ENCODE results near the gene WDR27. TPM values are rescaled to one million over a fixed set of nuclear protein-coding genes. Genes with fewer than 3 reads are reported as not detected.
"Not testable (repeated sequence)": the region's sequence is repeated elsewhere in the genome, so short reads cannot be mapped to it uniquely, and the experiment has no call there.

The WDR27 gene
- total RNA-seq, 2 donors from 2014 or later, result 33.4 to 46.9 TPM

DNA sequence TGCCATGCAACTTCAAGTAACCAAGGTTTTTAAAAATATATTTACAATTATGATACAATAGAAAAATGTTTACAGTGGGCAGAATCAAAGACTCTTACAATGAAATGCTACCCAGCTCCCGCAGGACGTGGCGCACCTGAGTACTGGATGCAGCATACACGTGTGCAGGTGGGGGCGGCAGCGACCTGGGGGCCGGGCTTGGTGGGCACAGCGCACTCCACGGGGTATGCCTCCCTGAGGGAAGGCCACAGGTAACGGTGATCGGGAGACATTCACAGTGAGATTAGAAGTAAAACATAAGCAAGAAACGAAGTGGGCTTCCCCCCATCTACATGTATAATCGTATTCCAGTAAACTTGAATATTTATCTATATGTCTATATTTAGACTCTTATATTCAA, 54.2 kb downstream of the WDR27 start:
- DNase-seq (no peak), ATAC-seq (no peak)
- intact Hi-C loops (cut with DNase I, micrococcal nuclease), result no loop called here

- DNase-seq (no peak), ATAC-seq (no peak)
- intact Hi-C loops (cut with DNase I, micrococcal nuclease), result no loop called here
Observed at GRCh38 chr6:169646906-169647567, 54.8 kb downstream of the WDR27 start.

- intact Hi-C loops (cut with DNase I, micrococcal nuclease); DNase-seq; ATAC-seq: not testable (repeated sequence)
Observed at GRCh38 chr6:169645459-169645858, 56.4 kb downstream of the WDR27 start.

DNA sequence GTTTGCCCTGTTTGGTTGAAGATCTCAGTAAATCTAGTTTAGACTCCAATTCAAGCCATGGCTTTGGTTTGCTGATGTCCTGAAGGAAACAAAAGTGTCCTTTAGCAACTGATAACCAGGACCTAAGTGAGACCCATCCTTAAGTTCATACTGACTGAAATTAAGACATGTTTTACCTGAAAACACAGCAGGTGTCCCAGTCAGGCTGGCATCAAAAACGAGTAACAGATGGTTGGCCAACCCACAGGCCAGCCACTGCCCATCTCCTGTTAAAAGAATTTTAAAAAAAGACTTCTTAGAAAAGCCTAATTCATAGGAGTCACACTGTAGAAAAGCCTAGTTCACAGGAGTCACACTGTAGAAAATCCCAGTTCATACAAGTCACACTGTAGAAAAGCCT, 58.3 kb downstream of the WDR27 start:
- ATAC-seq (no peak), DNase-seq (no peak)
- intact Hi-C loops (cut with DNase I, micrococcal nuclease), result no loop called here

- DNase-seq (no peak), ATAC-seq (no peak)
- intact Hi-C loops (cut with DNase I, micrococcal nuclease), result no loop called here
Observed at GRCh38 chr6:169642455-169642854, 59.4 kb downstream of the WDR27 start.

GRCh38 chr6:169641461-169642085, 60.3 kb downstream of the WDR27 start:
- no peak for ATAC-seq
- intact Hi-C loops (cut with DNase I, micrococcal nuclease), result no loop called here
- no peak for DNase-seq

GRCh38 chr6:169640983-169641382, 60.8 kb downstream of the WDR27 start:
- intact Hi-C loops (cut with DNase I, micrococcal nuclease), result no loop called here
- no peak for DNase-seq
- no peak for ATAC-seq

GRCh38 chr6:169640351-169640852, 61.4 kb downstream of the WDR27 start:
- no peak for DNase-seq
- no peak for ATAC-seq
- intact Hi-C loops (cut with DNase I, micrococcal nuclease), result no loop called here

GRCh38 chr6:169639653-169640278, 62.1 kb downstream of the WDR27 start:
- ATAC-seq, result no peak

DNA sequence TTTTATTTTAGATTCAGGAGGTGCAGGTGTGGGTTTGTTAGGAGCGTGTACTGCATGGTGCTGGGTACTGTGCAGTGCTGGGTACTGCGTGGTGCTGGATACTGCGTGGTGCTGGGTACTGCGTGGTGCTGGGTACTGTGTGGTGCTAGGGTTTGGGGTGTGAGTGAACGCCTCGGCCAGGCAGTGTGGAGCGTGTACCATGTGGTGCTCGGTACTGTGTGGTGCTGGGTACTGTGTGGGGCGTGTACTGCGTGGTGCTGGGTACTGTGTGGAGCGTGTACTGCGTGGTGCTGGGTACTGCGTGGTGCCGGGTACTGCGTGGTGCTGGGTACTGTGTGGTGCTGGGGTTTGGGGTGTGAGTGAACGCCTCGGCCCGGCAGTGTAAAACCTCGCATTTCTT, 62.9 kb downstream of the WDR27 start:
- intact Hi-C loops (cut with DNase I, micrococcal nuclease), result no loop called here
- ATAC-seq (peak; percentile 20), DNase-seq (no peak)

More at GRCh38 chr6:169639653-169640278, 62.1 kb downstream of the WDR27 start:
- DNase-seq, result no peak
- intact Hi-C loops (cut with DNase I, micrococcal nuclease), result no loop called here

GRCh38 chr6:169638388-169638787, 63.4 kb downstream of the WDR27 start:
- DNase-seq (no peak), ATAC-seq (peak; percentile 48)
- intact Hi-C loops (cut with DNase I, micrococcal nuclease), result no loop called here

- DNase-seq (no peak), ATAC-seq (no peak)
- intact Hi-C loops (cut with DNase I, micrococcal nuclease), result no loop called here
Observed at GRCh38 chr6:169635345-169635744, 66.5 kb downstream of the WDR27 start.

- intact Hi-C loops (cut with DNase I, micrococcal nuclease), result no loop called here
- DNase-seq, result no peak
- ATAC-seq, result no peak
Observed at GRCh38 chr6:169632841-169633240, 69.0 kb downstream of the WDR27 start.

DNA sequence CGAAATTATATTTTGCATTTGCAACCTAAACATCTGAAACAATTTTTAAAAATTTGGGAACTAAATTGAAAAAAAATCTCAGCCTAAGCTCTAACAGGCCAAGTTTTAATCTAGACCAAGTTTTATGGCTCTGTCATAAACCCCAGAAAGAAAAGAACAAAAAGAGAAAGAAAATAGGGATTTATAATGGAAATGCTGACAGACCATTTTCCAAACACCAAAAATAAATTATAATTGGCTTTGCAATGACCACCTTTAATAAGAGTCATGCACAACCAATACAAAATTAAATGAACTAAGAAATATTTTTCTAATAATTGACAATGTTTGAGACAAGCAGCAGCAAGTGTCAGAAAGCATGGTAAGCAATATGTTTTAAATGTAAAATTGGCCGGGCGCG, 72.6 kb downstream of the WDR27 start:
- ATAC-seq (no peak), DNase-seq (no peak)
- intact Hi-C loops (cut with DNase I, micrococcal nuclease), result no loop called here

- intact Hi-C loops (cut with DNase I, micrococcal nuclease), result no loop called here
- DNase-seq (no peak), ATAC-seq (no peak)
Observed at GRCh38 chr6:169627736-169628607, 73.9 kb downstream of the WDR27 start.

- DNase-seq (no peak), ATAC-seq (no peak)
- intact Hi-C loops (cut with DNase I, micrococcal nuclease), result no loop called here
Observed at GRCh38 chr6:169626649-169627048, 75.2 kb downstream of the WDR27 start.

DNA sequence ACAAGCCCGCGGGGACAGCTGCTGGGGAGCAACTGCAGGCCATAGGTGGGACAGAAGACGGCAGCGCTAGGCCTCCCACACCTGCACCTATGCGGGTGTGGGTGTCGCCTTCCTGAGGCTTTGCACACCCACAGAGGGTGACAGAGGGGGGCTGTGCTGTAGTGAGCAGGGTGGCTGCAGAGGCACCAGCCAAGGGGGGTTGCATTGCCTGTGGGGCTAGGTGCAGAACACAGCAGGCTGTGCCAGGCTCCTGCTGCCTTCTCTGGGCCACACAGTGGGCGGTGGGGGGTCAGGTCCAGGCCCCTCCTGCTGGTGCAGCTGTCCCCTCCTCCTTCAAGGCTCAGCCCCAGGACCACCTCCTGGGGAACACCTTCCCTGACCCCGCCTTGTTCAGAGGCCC, 75.7 kb downstream of the WDR27 start:
- no peak for DNase-seq
- intact Hi-C loops (cut with DNase I, micrococcal nuclease), result no loop called here
- no peak for ATAC-seq

DNA sequence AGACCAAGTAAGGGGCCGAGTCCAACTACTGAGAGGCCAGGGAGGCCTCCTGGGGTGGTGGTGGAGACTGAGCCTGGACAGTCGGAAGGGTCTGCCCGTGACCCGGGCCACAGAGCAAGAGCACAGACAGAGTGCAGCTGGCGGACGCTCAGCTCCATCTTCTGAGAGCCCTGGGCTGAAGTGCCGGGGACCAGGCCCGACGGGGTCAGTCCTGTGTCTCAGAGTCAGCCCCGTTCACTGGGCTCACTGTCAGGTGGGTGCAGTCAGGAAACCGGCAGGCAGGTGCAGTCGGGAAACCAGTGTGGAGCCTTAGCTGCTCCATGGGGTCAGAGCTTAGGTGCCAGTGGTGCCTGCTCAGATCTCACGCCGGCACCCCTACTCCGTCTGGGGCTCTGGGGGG, 76.5 kb downstream of the WDR27 start:
- intact Hi-C loops (cut with DNase I, micrococcal nuclease), result no loop called here
- ATAC-seq, result no peak
- DNase-seq, result no peak

DNA sequence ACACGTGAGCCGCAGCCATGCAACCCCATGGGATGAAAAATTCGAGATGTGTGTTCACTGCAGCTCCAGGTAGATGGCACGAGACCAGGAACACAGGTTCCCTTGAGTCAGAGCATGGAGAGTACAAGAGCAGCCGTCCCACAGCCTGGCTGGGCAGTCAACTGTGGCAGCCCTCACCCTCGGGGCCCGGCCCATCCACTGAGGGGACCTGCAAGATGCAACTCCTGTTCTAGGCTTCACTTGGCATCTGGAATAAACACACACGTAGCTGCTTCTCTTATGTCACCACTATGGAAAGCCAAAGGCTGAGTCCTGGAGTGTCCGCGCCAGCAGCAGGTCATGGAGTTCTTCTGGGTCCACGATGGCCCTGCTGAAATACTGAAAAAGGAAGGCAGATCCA, 77.0 kb downstream of the WDR27 start:
- intact Hi-C loops (cut with DNase I, micrococcal nuclease), result no loop called here
- ATAC-seq, result no peak
- no peak for DNase-seq

Data from left colon (tissue), 2 donors.